Stimulated activated CD8-positive, alpha-beta memory T cell treated with anti-CD3 and anti-CD28 coated beads, Interleukin-2, amount 100 ng/mL, for 48 hours (primary cell): ENCODE measurements around the gene PCSK5.
"Not testable (repeated sequence)": the region's sequence is repeated elsewhere in the genome, so short reads cannot be mapped to it uniquely, and the experiment has no call there.

Experiments
- DNase-seq, 2 donors: peaks; one replicate each; pipeline ENCODE4 v3.0.0-alpha.2; 2020; ENCODE audit warnings: low read depth in 2 of 2

The PCSK5 gene

DNA sequence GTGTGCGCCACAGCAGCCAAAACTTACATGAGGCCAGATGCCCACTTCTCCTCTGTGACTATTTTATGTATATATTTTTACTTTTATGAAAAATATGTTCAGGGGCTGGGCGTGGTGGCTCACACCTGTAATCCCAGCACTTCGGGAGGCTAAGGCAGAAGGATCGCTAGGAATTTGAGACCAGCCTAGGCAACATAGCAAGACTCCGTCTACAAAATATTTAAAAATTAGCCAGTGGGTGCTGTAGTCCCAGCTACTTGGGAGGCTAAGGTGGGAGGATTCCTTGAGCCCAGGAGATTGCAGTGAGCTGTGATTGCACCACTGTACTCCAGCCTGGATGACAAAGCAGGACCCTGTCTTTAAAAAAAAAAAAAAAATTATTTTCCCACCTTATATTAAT is 420.5 kb downstream of the PCSK5 start:
- DNase-seq: no peak

DNA sequence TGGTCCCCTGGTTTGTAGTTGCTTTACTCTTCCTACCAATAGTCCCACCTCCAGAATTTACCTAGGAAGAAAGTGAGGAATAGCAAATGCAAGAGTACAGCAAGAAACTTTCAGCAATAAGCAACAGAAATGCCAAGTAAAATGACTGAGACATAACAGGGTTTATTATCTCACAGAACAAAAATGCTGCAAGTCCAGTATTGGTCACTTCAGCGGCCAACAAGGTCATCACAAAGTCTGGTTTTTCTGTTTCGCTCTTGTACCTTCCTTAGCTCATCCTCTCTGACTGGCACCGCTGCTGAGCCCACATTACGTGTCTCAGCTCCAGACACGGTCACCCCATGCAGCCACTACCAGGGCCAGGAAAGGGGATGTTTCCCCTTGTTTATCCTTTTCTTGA is 421.1 kb downstream of the PCSK5 start:
- no peak for DNase-seq

DNA sequence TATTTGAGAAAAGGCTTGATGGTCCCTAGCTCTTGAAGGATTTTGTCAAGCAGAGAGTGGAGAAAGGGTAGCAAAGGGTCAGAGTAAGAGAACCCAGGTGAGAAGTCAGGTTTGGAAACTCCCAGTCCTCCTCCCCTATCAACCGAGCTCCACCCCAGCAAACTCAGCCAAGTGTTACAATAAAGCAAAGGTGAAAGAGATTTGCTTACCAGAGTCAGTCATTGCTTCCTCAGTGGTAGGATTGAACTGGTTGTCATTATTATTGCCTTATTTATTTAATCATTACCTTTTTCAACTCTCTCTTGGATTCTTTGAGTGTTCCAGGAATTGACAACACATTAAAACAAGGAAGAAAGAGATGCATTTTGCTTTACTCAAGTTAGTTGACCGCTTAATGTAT is 423.3 kb downstream of the PCSK5 start:
- DNase-seq: no peak

DNA sequence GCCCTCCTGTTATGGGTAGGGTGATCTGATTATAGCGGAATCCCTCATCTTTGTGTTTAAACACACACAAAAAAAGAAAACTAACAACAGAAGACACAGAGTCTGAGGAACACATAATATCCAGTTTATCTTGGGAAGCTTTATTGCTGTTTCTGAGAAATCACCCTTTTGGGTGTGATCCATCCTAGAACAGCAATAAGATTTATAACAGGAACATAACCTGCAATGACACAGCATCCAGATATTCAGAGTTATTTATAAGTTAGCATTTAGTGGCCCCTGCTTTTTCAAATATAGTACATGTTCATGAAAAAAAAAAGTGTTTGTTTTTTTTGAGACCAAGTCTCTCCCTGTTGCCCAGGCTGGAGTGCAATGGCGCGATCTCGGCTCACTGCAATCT is 423.8 kb downstream of the PCSK5 start:
- DNase-seq: no peak

DNA sequence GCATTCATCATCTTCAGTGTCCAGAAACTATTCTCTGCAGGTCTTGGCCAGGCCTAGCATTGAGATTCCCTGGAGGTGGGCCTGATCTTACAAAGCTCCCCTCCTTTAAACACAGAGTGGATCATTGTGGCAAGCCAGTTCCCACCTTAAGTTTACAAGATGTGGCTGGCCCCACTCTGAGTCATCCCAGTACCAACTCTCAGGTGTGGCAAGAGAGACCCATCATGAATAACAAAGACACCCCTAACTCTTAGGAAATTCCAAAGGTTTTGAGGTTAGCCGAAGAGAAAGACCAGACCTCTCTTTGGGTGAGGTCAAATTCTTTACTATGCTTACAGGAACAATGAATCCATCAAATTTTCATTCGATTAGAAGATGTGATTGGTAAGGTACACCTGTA is 425.6 kb downstream of the PCSK5 start:
- no peak for DNase-seq

DNA sequence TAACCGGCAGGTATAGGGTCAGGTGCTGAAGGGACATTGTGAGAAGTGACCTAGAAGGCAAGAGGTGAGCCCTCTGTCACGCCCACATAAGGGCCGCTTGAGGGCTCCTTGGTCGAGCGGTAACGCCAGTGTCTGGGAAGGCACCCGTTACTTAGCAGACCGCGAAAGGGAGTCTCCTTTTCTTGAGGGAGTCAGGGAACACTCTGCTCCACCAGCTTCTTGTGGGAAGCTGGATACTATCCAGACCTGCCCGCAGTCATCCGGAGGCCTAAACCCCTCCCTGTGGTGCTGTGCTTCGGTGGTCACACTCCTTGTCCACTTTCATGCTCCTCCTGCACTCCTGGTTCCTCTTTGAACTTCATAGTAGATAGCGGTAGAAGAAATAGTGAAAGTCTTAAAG is 429.0 kb downstream of the PCSK5 start:
- DNase-seq: not testable (repeated sequence)

DNA sequence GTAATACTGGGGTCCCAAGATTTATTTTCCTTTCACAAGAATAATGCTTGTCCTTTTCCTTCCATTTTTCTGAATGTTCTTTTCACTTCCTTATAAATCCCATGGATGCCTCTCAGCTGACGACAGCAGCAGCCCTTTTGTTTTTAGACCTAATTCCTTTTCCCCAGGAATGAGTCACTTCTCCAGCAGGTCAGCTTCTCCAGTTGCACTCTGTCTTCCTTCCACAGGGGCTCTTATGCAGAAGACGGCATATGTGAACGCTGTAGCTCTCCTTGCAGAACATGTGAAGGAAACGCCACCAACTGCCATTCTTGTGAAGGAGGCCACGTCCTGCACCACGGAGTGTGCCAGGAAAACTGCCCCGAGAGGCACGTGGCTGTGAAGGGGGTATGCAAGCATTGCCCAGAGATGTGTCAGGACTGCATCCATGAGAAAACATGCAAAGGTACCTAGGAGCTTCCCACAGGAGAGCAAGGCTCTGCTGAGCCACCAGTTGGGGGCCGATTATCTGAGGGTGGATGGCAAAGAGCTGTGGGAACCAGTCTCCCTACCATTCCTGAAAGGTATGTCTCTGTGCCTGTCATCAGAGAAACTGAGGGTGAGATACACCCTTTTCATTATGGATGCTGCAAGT is 430.8 kb downstream of the PCSK5 start:
- no peak for DNase-seq

DNA sequence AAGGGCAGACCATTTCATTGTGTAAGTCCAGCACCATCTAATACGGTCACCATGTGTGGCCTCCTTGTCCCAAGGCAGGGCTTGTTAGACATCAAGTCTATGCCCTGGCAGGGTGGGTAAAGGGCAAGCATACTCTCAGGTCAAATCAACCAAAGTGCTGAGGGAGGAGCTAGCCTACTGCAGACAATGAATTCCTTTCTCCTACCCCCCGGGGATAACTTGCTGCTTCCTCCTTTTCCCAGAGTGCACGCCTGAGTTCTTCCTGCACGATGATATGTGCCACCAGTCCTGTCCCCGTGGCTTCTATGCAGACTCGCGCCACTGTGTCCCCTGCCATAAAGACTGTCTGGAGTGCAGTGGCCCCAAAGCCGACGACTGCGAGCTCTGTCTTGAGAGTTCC is 432.3 kb downstream of the PCSK5 start:
- no peak for DNase-seq

DNA sequence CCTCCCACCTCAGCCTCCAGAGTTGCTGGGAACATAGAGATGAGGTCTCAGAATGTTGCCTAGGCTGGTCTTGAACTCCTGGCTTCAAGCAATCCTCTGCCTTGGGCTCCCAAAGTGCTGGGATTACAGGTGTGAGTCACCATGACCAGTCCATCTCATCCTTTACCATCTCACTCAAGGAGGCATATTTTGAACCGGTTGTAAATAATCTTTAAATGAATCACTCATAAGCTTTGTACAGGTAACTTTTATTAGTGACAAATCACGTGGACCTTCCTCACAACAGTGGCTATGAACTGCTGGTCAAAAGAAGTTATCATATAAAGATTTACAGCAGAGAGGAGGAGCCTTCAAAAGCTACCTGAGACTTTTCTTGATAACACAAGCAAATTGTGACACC is 433.0 kb downstream of the PCSK5 start:
- DNase-seq: no peak

DNA sequence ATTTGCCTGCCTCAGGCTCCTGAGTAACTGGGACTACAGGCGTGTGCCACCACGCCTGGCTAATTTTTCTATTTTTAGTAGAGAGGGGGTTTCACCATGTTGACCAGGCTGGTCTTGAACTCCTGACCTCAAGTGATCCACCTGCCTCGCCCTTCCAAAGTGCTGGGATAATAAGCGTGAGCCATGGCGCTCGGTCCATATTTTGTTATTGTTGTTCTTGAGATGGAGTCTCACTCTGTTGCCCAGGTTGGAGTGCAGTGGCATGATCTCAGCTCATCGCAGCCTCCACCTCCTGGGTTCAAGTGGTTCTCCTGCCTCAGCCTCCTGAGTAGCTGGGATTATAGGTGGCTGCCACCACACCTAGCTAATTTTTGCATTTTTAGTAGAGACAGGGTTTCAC is 433.6 kb downstream of the PCSK5 start:
- DNase-seq: not testable (repeated sequence)

DNA sequence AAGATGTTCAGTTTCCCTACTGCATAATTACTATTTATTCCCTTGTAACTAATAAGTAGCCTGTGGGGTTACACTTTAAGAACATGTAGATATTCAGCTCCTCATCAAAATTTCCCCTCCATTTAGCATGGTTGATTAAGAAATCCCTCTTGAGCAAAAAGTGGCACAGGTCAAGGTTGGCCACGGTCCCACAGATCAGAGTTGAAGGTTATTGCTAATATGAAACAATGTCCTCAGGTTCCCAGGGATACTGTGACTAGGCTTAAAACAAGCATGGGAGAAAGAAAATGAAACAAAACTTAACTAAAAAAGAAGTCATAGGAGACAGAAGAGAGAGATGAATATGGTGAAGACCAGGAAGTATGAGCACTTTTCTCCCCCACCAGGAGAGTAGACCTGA is 439.6 kb downstream of the PCSK5 start:
- no peak for DNase-seq

DNA sequence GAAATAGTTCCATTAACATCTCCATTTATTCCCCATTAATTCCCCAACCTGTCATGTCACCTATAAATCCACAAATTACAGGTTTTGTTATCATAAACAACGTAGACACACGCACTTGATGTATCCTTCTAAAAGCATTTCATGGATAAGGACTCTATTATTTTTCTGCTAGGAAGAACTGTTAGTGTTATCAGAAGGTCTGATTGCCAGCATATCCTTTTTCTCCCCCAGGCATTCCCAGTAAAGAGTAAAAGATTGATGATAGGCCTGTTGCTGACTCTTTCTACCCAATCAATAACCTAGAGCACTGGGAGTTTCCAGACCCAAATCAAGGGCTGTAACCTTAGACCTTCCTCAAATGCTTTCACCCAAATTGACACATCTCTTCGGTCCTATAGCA is 442.9 kb downstream of the PCSK5 start:
- no peak for DNase-seq

DNA sequence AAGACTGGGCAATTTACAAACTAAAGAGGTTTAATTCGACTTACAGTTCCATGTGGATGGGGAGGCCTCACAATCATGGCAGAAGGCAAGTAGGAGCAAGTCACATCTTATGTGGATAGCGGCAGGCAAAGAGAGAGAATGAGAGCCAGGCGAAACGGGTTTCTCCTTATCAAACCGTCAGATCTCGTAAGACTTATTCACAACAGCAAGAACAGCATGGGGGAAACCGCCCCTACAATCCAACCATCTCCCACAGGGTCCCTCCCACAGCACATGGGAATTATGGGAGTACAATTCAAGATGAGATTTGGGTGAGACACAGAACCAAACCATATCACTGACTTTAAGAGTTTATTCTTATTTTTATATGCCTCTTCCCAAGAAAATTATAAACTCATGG is 443.5 kb downstream of the PCSK5 start:
- DNase-seq: no peak

DNA sequence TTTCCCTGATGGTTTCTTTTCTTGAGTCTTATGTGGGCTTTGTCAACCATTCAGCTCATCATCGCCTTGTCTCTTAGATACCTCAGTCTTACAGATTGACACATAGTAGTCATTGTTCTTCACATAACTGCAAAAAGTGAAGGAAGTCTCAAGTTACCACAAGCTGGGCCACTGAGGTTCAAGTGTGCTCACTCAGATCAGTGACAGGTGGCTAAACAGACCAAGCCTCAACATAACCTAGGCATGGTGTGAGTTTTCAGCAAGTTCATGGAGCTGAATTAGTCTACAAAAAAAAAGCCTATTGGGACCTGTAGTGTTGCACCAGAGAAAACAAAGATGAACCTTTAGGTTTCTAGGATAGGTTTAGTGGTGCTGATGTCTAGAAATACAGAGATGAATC is 445.6 kb downstream of the PCSK5 start:
- DNase-seq: no peak

DNA sequence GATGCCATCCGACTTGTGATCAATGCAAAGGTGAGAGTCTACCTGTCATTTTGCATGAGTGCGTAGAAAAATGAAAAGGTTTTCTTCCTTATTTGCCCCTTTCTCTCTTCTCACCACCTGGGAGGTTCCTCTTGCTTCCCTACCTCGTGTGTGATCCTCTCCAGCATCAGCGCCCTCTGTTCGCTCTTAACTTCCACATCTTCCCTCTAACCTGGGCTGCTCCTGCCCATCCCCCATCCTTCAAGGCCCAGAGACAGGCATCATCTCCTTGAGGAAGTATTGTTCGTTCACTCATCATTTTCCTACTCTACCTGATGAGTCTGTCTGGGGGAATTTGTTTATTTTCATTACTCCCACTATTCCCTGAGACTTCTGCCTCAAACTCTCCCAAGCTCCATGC is 447.9 kb downstream of the PCSK5 start:
- DNase-seq: no peak

DNA sequence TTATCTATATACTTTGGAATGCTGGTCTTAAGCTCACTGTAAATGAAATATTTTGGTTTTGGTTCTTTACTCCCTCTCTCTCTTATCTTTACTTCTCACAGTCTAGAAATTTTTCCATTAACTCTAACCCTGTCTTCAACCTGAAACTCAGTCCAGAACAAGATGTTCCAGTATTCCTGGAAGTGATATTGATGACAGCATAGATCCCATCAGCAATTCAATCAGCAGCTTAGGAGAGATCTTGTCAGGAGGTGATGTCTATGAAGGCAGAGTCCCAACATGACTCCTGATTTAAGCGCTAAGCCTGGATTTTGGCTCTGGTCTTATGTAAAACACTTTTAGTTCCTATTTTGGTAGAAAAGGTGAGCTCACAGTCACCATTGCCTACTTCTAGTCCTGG is 451.1 kb downstream of the PCSK5 start:
- no peak for DNase-seq

DNA sequence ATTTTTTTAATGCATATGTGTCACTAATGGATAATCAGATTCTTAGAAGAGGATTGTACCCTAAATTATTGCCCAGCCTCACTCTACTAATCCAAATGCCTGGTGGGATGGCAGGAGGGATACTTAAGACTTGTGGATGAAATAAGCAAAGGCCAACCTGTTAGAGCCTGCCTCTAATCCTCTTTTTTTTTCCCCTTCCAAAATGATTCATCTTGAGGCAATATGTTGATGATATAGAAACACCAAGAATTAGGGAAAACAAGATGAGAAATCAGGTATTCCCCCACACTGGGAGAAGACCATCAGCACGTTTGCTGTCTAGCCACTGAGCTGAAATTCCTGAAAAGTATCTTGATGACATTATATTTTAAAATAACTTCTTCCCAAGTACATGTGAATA is 451.7 kb downstream of the PCSK5 start:
- no peak for DNase-seq

DNA sequence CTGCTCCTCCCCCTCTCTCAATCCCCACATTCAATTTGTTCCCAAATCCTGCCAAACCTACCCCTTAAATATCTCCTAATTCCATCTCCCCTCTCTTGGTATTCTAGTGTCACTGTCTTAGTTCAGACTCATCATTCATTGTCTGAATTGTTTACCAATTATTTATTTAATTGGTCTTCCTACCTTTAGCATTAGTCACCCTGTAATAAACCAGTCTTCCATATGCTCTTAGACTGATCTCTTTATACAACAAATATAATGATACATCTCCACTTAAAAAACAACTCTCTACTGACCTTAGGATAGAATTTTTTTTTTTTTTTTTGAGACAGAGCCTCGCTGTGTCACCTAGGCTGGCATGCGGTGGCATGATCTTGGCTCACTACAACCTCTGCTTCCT is 452.4 kb downstream of the PCSK5 start:
- no peak for DNase-seq

DNA sequence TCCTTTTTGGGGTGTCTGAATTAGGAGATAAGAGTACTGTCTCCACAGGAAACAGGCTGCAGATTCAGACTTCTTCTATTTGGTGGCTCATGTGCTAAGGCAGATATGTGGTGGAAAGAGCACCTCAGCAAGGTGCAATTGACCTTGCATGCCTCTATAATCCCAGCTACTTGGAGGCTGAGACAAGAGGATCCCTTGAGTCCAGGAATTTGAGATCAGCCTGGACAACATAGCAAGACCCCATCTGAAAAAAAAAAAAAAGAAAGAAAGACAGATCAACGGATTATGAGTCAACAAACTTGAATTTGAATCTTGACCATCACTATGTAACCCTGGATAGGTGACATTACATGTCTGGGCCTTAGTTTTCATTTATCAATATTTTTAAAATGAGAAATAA is 459.4 kb downstream of the PCSK5 start:
- no peak for DNase-seq

DNA sequence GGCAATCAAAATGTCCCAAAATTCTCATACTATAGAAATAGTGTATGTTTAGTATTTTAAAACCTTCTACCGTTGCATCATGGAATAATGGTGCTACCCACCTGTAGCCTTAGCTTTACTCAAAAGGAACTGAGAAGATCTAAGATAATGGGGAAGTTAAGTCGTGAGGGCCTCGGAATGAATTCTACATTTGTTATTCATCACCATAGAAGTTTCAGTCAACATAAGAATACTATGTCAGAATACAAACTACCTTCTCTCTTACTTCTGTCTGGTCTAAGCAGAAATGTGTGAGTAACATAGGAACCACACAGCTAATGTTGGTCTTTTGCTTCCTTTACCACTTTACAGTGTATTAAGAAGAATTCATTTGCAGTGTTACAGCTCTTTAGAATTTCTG is 460.5 kb downstream of the PCSK5 start:
- no peak for DNase-seq

DNA sequence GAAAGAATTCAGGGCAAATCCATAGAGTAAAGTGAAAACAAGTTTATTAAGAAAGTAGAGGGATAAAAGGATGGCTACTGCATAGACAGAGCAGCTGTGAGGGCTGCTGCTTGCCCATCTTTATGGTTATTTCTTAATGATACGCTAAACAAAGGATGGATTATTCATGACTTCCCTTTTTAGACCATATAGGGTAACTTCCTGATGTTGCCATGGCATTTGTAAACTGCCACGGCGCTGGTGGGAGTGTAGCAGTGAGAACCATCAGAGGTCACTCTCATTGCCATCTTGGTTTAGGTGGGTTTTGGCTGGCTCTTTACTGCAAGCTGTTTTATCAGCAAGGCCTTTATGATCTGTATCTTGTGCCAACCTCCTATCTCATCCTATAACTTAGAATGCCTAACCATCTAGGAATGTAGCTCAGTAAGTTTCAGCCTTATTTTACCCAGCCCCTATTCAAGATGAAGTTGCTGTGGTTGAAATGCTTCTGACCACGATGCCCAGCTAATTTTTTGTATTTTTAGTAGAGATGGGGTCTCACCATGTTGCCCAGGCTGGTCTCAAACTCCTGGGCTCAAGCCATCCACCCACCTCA is 461.6 kb downstream of the PCSK5 start:
- no peak for DNase-seq

DNA sequence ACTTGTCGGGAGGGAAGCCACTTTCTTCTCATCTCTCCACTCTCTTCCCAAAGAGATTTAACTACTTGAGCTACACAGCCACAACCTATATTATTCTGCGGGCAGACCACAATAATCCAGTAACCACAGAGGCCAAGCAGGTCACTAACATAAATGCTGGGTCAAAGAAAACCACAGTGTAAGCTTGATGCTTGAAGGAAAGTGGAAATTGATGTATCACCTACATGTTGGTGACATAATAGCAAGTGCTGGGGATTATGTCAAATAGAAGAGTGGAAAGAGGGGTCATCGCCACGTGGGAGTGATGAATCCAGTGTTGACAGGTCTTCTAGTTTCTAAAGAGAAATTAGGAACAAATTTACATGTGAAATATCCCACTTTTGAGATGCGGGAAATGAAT is 462.8 kb downstream of the PCSK5 start:
- DNase-seq: no peak

DNA sequence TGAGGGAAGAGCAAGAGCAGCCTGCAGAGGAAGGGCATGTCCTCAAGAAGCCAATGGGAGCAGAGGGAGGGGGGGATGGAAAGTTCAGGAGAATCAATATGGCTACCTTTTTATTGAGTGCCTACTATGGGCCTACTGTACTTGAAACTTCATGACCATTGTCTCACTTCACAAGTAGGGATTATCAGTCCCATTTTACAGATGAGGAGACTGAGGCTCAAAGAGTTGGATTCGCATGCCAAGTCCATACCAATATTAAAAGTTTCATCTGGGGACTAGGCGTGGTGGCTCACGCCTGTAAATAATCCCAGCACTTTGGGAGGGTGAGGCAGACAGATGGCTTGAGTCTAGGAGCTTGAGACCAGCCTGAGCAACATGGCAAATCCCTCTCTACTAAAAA is 463.7 kb downstream of the PCSK5 start:
- DNase-seq: no peak

DNA sequence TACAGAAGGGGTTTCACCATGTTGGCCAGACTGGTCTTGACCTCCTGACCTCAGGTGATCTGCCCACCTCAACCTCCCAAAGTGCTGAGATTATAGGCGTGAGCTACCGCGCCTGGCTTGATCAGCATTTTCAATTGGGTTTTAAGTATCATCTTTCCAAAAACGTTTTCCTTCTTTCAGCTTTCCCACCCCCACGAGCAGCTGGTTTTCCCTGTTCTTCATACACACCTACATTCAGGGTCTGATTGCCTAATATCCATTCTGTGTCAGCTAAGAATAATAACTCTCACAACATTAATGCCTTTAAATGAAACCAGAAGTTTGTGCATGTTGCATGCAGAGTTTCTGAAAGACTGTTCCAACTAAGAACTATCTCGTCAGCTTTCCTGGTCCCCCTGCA is 465.4 kb downstream of the PCSK5 start:
- no peak for DNase-seq
